ENCODE measurements around the gene MAN1A1. TPM values are rescaled to one million over a fixed set of nuclear protein-coding genes. Genes with fewer than 3 reads are reported as not detected.

The MAN1A1 gene
- total RNA-seq, 4 donors from 2014 or later: 17.8 to 34.7 (median 29.9) TPM

GRCh38 chr6:119140196-119141140 lies 209.1 kb downstream of the MAN1A1 start:
- Histone ChIP-seq H3K27ac (no peak overlapping the region), H3K9me3 (no peaks in the 10 kb centered on the region), H3K4me1 (peaks cover 18% of the 10 kb centered on the region), H3K27me3 (no peaks in the 10 kb centered on the region), H3K4me3 (no peak overlapping the region), H3K36me3 (no peaks in the 10 kb centered on the region)
- TF ChIP-seq POLR2AphosphoS5 (IDR thresholded peaks at IDR 0.05) (no peak), EP300 (IDR thresholded peaks at IDR 0.05) (no peak), CTCF (IDR thresholded peaks at IDR 0.05) (no peak), POLR2A (IDR thresholded peaks at IDR 0.05) (no peak)
- DNase-seq (ENCODE audit: low spot score in 2 of 2): no peak
- WGBS: 94% methylated on average over 12 of the region's 12 CpGs

- no peak overlapping the region for H3K27ac ChIP-seq
- no peak for DNase-seq (ENCODE audit: low spot score in 2 of 2)
- H3K4me1 ChIP-seq: peaks cover 18% of the 10 kb centered on the region
- no peaks in the 10 kb centered on the region for H3K36me3 ChIP-seq
- no peaks in the 10 kb centered on the region for H3K27me3 ChIP-seq
- WGBS: 72% methylated on average over 7 of the region's 7 CpGs
- no peak overlapping the region for H3K4me3 ChIP-seq
- no peak for TF ChIP-seq POLR2A (IDR thresholded peaks at IDR 0.05)
- H3K9me3 ChIP-seq: no peaks in the 10 kb centered on the region
Measured at GRCh38 chr6:119138906-119139541, 210.5 kb downstream of the MAN1A1 start.

GRCh38 chr6:119137194-119138072 lies 212.1 kb downstream of the MAN1A1 start:
- no peaks in the 10 kb centered on the region for H3K9me3 ChIP-seq
- no peaks in the 10 kb centered on the region for H3K36me3 ChIP-seq
- WGBS: 46% methylated on average over 5 of the region's 5 CpGs
- H3K4me1 ChIP-seq: peaks cover 21% of the 10 kb centered on the region
- H3K4me3 ChIP-seq: no peak overlapping the region
- TF ChIP-seq POLR2A (IDR thresholded peaks at IDR 0.05): no peak
- no peak for TF ChIP-seq POLR2AphosphoS5 (IDR thresholded peaks at IDR 0.05)
- no peak for TF ChIP-seq EP300 (IDR thresholded peaks at IDR 0.05)
- TF ChIP-seq CTCF (IDR thresholded peaks at IDR 0.05): no peak
- H3K27me3 ChIP-seq: no peaks in the 10 kb centered on the region
- DNase-seq (ENCODE audit: low spot score in 2 of 2): no peak
- no peak overlapping the region for H3K27ac ChIP-seq

DNA sequence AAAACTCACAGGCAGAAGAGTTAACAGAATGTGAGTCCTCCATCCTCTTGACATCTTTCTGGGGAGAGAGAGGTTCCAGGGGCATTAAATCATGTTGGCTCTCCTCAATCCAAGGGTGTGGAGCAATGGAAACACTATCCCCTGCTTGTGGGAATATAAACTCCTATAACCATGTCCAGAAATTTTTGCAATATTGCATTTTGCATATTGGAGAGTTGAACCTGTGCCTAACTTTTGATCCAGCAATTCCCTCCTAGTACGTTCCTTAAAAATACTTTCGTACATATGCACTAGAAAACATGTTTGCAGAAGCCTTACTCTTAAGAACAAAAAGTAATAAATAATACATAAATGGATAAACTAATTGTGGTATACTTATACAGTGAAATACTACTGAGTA lies 214.8 kb downstream of the MAN1A1 start:
- no peaks in the 10 kb centered on the region for H3K27me3 ChIP-seq
- H3K36me3 ChIP-seq: no peaks in the 10 kb centered on the region
- no peak overlapping the region for H3K27ac ChIP-seq
- TF ChIP-seq POLR2A (IDR thresholded peaks at IDR 0.05) (no peak), EP300 (IDR thresholded peaks at IDR 0.05) (no peak), CTCF (IDR thresholded peaks at IDR 0.05) (no peak)
- WGBS: 68% methylated on average over 2 of the region's 2 CpGs
- H3K4me3 ChIP-seq: no peak overlapping the region
- no peak for DNase-seq (ENCODE audit: low spot score in 2 of 2)
- peaks cover 30% of the 10 kb centered on the region for H3K4me1 ChIP-seq
- H3K9me3 ChIP-seq: no peaks in the 10 kb centered on the region

DNA sequence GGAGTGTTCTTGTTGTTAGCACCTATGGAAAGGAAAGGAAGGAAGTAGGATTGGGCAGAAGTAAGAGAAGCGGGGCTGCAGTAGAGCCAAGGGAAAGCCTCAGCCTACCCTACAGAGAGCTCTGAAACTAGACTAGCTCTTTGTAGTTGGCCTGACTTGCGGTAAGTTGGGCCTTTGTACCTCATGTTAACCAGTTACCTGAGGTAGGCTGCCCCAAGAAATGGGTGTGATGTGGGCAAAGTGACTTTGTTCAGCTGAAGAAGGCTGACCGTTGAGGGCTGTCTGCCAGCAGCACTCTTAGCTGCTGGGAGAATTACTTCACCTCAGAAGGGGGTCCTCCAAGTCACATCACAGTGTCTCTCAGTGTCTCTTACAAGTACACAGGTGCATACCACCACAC lies 216.2 kb downstream of the MAN1A1 start:
- Histone ChIP-seq H3K9me3 (no peaks in the 10 kb centered on the region), H3K36me3 (no peaks in the 10 kb centered on the region), H3K27me3 (no peaks in the 10 kb centered on the region), H3K4me1 (peaks cover 35% of the 10 kb centered on the region), H3K4me3 (no peak overlapping the region), H3K27ac (no peak overlapping the region)
- TF ChIP-seq CTCF (IDR thresholded peaks at IDR 0.05): no peak
- TF ChIP-seq POLR2AphosphoS5 (IDR thresholded peaks at IDR 0.05): no peak
- no peak for TF ChIP-seq EP300 (IDR thresholded peaks at IDR 0.05)
- no peak for TF ChIP-seq POLR2A (IDR thresholded peaks at IDR 0.05)
- DNase-seq (ENCODE audit: low spot score in 2 of 2): no peak
- 89% methylated on average over 3 of the region's 3 CpGs for WGBS

Data from suprapubic skin (tissue), 4 donors.